ENCODE measurements around the gene KRT9.

GRCh38 chr17:41545829-41546410, 25.9 kb downstream of the KRT9 start:
- TF ChIP-seq CTCF (IDR thresholded peaks at IDR 0.05 in 2 of 3, conservative IDR thresholded peaks at IDR 0.05 in 1 of 3; ENCODE audit: insufficient read depth in 2 of 3, low read depth in 1 of 3, low read length in 3 of 3), result no peak
- TF ChIP-seq, protein P1, sequence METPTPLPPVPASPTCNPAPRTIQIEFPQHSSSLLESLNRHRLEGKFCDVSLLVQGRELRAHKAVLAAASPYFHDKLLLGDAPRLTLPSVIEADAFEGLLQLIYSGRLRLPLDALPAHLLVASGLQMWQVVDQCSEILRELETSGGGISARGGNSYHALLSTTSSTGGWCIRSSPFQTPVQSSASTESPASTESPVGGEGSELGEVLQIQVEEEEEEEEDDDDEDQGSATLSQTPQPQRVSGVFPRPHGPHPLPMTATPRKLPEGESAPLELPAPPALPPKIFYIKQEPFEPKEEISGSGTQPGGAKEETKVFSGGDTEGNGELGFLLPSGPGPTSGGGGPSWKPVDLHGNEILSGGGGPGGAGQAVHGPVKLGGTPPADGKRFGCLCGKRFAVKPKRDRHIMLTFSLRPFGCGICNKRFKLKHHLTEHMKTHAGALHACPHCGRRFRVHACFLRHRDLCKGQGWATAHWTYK (CRISPR knock-in tag; IDR thresholded peaks at IDR 0.05), result no peak
- no peak for TF ChIP-seq ZNF143 (CRISPR knock-in tag; IDR thresholded peaks at IDR 0.05)
- no peak for TF ChIP-seq NRF1 (conservative IDR thresholded peaks at IDR 0.05 in 1 of 2, IDR thresholded peaks at IDR 0.05 in 1 of 2)
- no peak for TF ChIP-seq CBX2 (IDR thresholded peaks at IDR 0.05; ENCODE audit: insufficient read depth, low read length, poor library complexity, severe bottlenecking)
- TF ChIP-seq RBM22 (IDR thresholded peaks at IDR 0.05; ENCODE audit: low read depth, low read length, poor library complexity, severe bottlenecking), result no peak
- no peak for TF ChIP-seq MTF1 (CRISPR knock-in tag; IDR thresholded peaks at IDR 0.05; ENCODE audit: borderline replicate concordance)
- TF ChIP-seq CBFB (CRISPR knock-in tag; IDR thresholded peaks at IDR 0.05), result no peak
